CD4-positive, alpha-beta T cell (primary cell): ENCODE results near the gene PTPRN2. TPM values are rescaled to one million over a fixed set of nuclear protein-coding genes. Genes with fewer than 3 reads are reported as not detected.

Experiments used
- ATAC-seq: fragments of 200-7000 bp; cut with Tn5 transposase; one replicate; pipeline ENCODE4 v1.10.0; 2022; ENCODE audit warnings: mild to moderate bottlenecking; ENCODE audit not compliant: poor library complexity
- CTCF ChIA-PET: fragments of 350-600 bp; sonication (Branson Sonifier 250); formaldehyde crosslinking; loops from one replicate; lab custom pipeline; 2021; ENCODE audit warnings: antibody characterized with exemption, inconsistent platforms; lab: Charles Lee
- POLR2A ChIA-PET: fragments of 350-600 bp; sonication (Branson Sonifier 250); formaldehyde crosslinking; loops from one replicate; lab custom pipeline; 2021; ENCODE audit warnings: antibody characterized with exemption, inconsistent platforms; lab: Charles Lee
- DNase-seq, 14 experiments: peaks; one replicate each; pipeline ENCODE4 v3.0.0-alpha.2; 2013 to 2020; ENCODE audit warnings: mixed read lengths in 2 of 14
- H3K27ac ChIP-seq, 2 donors: one replicate each; pipeline versions ENCODE4 v1.5.1 to v1.7.0; 2013; ENCODE audit warnings: low read length in 2 of 2, low read depth in 1 of 2, mild to moderate bottlenecking in 1 of 2
- H3K27me3 ChIP-seq, 2 experiments: 1 replicate in 1 of 2; 2 replicates in 1 of 2; pipeline versions ENCODE4 v1.6.1 to v1.7.0; 2013; ENCODE audit warnings: low read length in 2 of 2, control low read depth in 1 of 2, mild to moderate bottlenecking in 1 of 2, moderate library complexity in 1 of 2; ENCODE audit not compliant: insufficient read depth in 2 of 2, control insufficient read depth in 1 of 2
- H3K36me3 ChIP-seq: one replicate; pipeline ENCODE4 v1.6.1; 2013; ENCODE audit warnings: low read length, control low read depth; ENCODE audit not compliant: insufficient read depth
- H3K4me1 ChIP-seq: one replicate; pipeline ENCODE4 v1.6.1; 2013; ENCODE audit warnings: low read length, control low read depth; ENCODE audit not compliant: insufficient read depth
- H3K4me3 ChIP-seq: one replicate; pipeline ENCODE4 v1.5.1; 2013; ENCODE audit warnings: mild to moderate bottlenecking, low read length, moderate library complexity
- H3K9me3 ChIP-seq, 2 experiments: 1 replicate in 1 of 2; 2 replicates in 1 of 2; pipeline versions ENCODE4 v1.6.1 to v1.7.0; 2013; ENCODE audit warnings: low read length in 2 of 2, mild to moderate bottlenecking in 2 of 2, control low read depth in 1 of 2, moderate library complexity in 1 of 2; ENCODE audit not compliant: control insufficient read depth in 1 of 2, insufficient read depth in 1 of 2
- H3K27ac Mint-ChIP-seq: one replicate; pipeline ENCODE4 v1.8.0; 2020; ENCODE audit warnings: mixed read lengths
- H3K27me3 Mint-ChIP-seq: one replicate; pipeline ENCODE4 v1.8.0; 2021; ENCODE audit warnings: mixed read lengths
- H3K36me3 Mint-ChIP-seq: one replicate; pipeline ENCODE4 v1.8.0; 2021; ENCODE audit warnings: low read depth, mixed read lengths
- H3K4me1 Mint-ChIP-seq: one replicate; pipeline ENCODE4 v1.8.0; 2021; ENCODE audit warnings: low read depth, mixed read lengths
- H3K4me3 Mint-ChIP-seq: one replicate; pipeline ENCODE4 v1.8.0; 2020; ENCODE audit warnings: mild to moderate bottlenecking, mixed read lengths
- H3K9me3 Mint-ChIP-seq: one replicate; pipeline ENCODE4 v1.8.0; 2020; ENCODE audit warnings: mixed read lengths
- CTCF ChIP-seq: fragments of 200-600 bp; IDR thresholded peaks from one replicate; pipeline ENCODE4 v1.8.0; 2022; ENCODE audit warnings: antibody characterized with exemption, mild to moderate bottlenecking
- intact Hi-C, 2 experiments: fragments of 100-400 bp; cut with DNase I in 1 of 2; cut with micrococcal nuclease in 1 of 2; formaldehyde crosslinking; loops; one replicate each; pipeline versions ENCODE4 v1.15.1 to v1.9.0; 2023 to 2025; cut with DNase I, micrococcal nuclease
- total RNA-seq, 174 experiments: library from RNA in 2 of 174; stranded (reverse) in 2 of 174; gene quantifications; one replicate each; pipeline ENCODE4 v1.2.3 and lab custom pipeline; 2021 to 2026

The PTPRN2 gene
- total RNA-seq, 2 experiments from 2014 or later, result 0.34 to 0.44 TPM

- H3K27ac ChIP-seq, result no peak overlapping the region
- H3K4me3 ChIP-seq, result no peak overlapping the region
- H3K36me3 Mint-ChIP-seq, result no peaks in the 10 kb centered on the region
- no peak for ATAC-seq
- H3K9me3 ChIP-seq, result peaks cover 0 to 11% of the 10 kb centered on the region in 2 experiments
- H3K4me3 Mint-ChIP-seq, result no peak overlapping the region
- POLR2A ChIA-PET, result no interaction called here
- no peak for TF ChIP-seq CTCF
- no peaks in the 10 kb centered on the region for H3K27me3 ChIP-seq
- H3K9me3 Mint-ChIP-seq, result no peaks in the 10 kb centered on the region
- no peaks in the 10 kb centered on the region for H3K4me1 Mint-ChIP-seq
- DNase-seq, result no peak
- peaks cover 10% of the 10 kb centered on the region for H3K27me3 Mint-ChIP-seq
- no peak overlapping the region for H3K27ac Mint-ChIP-seq
- no peaks in the 10 kb centered on the region for H3K4me1 ChIP-seq
- CTCF ChIA-PET, result no interaction called here
- H3K36me3 ChIP-seq, result no peaks in the 10 kb centered on the region
- intact Hi-C loops, result no loop called here
These were observed 991.6 kb downstream of the PTPRN2 start for GRCh38 chr7:157596026-157596425.

GRCh38 chr7:157595086-157595855 lies 992.4 kb downstream of the PTPRN2 start:
- Mint-ChIP-seq H3K4me3 (no peak overlapping the region), H3K4me1 (no peaks in the 10 kb centered on the region), H3K36me3 (no peaks in the 10 kb centered on the region), H3K9me3 (no peaks in the 10 kb centered on the region), H3K27ac (no peak overlapping the region), H3K27me3 (peaks cover 10% of the 10 kb centered on the region)
- intact Hi-C loops, result no loop called here
- peaks cover 0 to 11% of the 10 kb centered on the region in 2 experiments for H3K9me3 ChIP-seq
- H3K27ac ChIP-seq, result no peak overlapping the region
- POLR2A ChIA-PET, result no interaction called here
- H3K4me1 ChIP-seq, result no peaks in the 10 kb centered on the region
- no peak for DNase-seq
- CTCF ChIA-PET, result no interaction called here
- TF ChIP-seq CTCF, result no peak
- peaks cover 6% of the 10 kb centered on the region in 2 experiments for H3K27me3 ChIP-seq
- no peaks in the 10 kb centered on the region for H3K36me3 ChIP-seq
- no peak for ATAC-seq
- no peak overlapping the region for H3K4me3 ChIP-seq

- Histone ChIP-seq H3K9me3 (peaks cover 0 to 11% of the 10 kb centered on the region in 2 experiments), H3K27ac (no peak overlapping the region), H3K27me3 (peaks cover 6 to 9% of the 10 kb centered on the region in 2 experiments), H3K4me1 (no peaks in the 10 kb centered on the region), H3K36me3 (no peaks in the 10 kb centered on the region), H3K4me3 (no peak overlapping the region)
- Mint-ChIP-seq H3K4me1 (no peaks in the 10 kb centered on the region), H3K36me3 (no peaks in the 10 kb centered on the region), H3K27ac (no peak overlapping the region), H3K9me3 (no peaks in the 10 kb centered on the region), H3K4me3 (no peak overlapping the region), H3K27me3 (peaks cover 10% of the 10 kb centered on the region)
- intact Hi-C loops, result no loop called here
- TF ChIP-seq CTCF, result no peak
- no peak for DNase-seq
- ChIA-PET CTCF (no interaction called here), POLR2A (no interaction called here)
- ATAC-seq, result no peak
These were observed 993.3 kb downstream of the PTPRN2 start for GRCh38 chr7:157594306-157594705.
